ENCODE results near the gene IFNA6. TPM values are rescaled to one million over a fixed set of nuclear protein-coding genes. Genes with fewer than 3 reads are reported as not detected.

IFNA6 gene
- total and polyA plus RNA-seq, 2 experiments from 2014 or later, result not detected

DNA sequence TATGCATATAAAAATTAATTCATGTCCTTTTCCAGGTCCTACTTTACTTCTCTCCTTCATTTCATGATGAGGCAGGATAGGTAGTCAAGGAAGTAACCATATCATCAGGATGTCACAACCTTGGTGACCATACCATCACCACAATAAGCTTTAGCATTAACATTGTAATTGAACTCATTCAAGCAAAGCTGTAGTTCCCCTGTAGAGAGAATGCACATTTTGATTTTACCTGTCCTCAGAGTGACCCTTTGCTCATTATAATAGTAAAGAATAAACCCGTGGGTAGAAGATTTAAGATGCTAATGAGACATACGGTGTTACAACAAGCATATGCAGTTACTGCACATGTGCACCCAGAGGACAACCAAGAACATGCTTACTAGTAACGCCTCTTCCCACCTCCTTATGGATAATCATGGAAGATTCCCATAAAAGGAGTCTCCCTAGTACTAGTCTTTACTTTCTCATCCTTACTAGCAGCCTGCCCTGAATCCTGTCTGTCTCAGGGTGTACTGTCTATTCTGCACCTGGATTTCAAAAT is 2.2 kb downstream of the IFNA6 start:
- peaks cover 2% of the 10 kb centered on the region; the same call in 1 of the 3 replicates for H3K4me1 Mint-ChIP-seq
- Histone ChIP-seq H3F3A (replicated peaks; ENCODE audit: low read depth) (no peaks in the 10 kb centered on the region), H2AFZ (no peak overlapping the region), H3K36me3 (ENCODE audit: insufficient read depth) (no peaks in the 10 kb centered on the region), H3K79me2 (replicated peaks; ENCODE audit: insufficient read depth) (no peaks in the 10 kb centered on the region), H3K9me2 (ENCODE audit: insufficient read depth) (0 out of 2 replicates have a peak, but pooled peaks cover 3% of the 10 kb centered on the region), H3K4me2 (no peak overlapping the region), H3K27me3 (ENCODE audit: insufficient read depth) (no peaks in the 10 kb centered on the region), H3K27ac (ENCODE audit: low read depth) (no peak overlapping the region), H3K4me1 (ENCODE audit: insufficient read depth) (no peaks in the 10 kb centered on the region), H4K20me1 (replicated peaks; ENCODE audit: insufficient read depth) (no peaks in the 10 kb centered on the region), H3K4me3 (no peak overlapping the region)
- H3K36me3 Mint-ChIP-seq (ENCODE audit: low read depth), result no peaks in the 10 kb centered on the region
- H3K4me3 Mint-ChIP-seq, result no peak overlapping the region
- TF ChIP-seq, protein P1, sequence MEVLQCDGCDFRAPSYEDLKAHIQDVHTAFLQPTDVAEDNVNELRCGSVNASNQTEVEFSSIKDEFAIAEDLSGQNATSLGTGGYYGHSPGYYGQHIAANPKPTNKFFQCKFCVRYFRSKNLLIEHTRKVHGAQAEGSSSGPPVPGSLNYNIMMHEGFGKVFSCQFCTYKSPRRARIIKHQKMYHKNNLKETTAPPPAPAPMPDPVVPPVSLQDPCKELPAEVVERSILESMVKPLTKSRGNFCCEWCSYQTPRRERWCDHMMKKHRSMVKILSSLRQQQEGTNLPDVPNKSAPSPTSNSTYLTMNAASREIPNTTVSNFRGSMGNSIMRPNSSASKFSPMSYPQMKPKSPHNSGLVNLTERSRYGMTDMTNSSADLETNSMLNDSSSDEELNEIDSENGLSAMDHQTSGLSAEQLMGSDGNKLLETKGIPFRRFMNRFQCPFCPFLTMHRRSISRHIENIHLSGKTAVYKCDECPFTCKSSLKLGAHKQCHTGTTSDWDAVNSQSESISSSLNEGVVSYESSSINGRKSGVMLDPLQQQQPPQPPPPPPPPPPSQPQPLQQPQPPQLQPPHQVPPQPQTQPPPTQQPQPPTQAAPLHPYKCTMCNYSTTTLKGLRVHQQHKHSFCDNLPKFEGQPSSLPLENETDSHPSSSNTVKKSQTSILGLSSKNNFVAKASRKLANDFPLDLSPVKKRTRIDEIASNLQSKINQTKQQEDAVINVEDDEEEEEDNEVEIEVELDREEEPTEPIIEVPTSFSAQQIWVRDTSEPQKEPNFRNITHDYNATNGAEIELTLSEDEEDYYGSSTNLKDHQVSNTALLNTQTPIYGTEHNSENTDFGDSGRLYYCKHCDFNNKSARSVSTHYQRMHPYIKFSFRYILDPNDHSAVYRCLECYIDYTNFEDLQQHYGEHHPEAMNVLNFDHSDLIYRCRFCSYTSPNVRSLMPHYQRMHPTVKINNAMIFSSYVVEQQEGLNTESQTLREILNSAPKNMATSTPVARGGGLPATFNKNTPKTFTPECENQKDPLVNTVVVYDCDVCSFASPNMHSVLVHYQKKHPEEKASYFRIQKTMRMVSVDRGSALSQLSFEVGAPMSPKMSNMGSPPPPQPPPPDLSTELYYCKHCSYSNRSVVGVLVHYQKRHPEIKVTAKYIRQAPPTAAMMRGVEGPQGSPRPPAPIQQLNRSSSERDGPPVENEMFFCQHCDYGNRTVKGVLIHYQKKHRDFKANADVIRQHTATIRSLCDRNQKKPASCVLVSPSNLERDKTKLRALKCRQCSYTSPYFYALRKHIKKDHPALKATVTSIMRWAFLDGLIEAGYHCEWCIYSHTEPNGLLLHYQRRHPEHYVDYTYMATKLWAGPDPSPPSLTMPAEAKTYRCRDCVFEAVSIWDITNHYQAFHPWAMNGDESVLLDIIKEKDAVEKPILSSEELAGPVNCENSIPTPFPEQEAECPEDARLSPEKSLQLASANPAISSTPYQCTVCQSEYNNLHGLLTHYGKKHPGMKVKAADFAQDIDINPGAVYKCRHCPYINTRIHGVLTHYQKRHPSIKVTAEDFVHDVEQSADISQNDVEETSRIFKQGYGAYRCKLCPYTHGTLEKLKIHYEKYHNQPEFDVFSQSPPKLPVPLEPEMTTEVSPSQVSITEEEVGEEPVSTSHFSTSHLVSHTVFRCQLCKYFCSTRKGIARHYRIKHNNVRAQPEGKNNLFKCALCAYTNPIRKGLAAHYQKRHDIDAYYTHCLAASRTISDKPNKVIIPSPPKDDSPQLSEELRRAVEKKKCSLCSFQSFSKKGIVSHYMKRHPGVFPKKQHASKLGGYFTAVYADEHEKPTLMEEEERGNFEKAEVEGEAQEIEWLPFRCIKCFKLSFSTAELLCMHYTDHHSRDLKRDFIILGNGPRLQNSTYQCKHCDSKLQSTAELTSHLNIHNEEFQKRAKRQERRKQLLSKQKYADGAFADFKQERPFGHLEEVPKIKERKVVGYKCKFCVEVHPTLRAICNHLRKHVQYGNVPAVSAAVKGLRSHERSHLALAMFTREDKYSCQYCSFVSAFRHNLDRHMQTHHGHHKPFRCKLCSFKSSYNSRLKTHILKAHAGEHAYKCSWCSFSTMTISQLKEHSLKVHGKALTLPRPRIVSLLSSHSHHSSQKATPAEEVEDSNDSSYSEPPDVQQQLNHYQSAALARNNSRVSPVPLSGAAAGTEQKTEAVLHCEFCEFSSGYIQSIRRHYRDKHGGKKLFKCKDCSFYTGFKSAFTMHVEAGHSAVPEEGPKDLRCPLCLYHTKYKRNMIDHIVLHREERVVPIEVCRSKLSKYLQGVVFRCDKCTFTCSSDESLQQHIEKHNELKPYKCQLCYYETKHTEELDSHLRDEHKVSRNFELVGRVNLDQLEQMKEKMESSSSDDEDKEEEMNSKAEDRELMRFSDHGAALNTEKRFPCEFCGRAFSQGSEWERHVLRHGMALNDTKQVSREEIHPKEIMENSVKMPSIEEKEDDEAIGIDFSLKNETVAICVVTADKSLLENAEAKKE (CRISPR knock-in tag; IDR thresholded peaks at IDR 0.05), result no peak
- TF ChIP-seq ETS1 (IDR thresholded peaks at IDR 0.05) (no peak), EZH2phosphoT487 (IDR thresholded peaks at IDR 0.05; ENCODE audit: unreplicated experiment) (no peak), CREB1 (CRISPR knock-in tag; IDR thresholded peaks at IDR 0.05; ENCODE audit: low read depth) (no peak), ZNF331 (CRISPR knock-in tag; IDR thresholded peaks at IDR 0.05; ENCODE audit: low read depth) (no peak), EZH2 (IDR thresholded peaks at IDR 0.05; ENCODE audit: low read depth, unreplicated experiment) (no peak)
- TF ChIP-seq, protein P2, sequence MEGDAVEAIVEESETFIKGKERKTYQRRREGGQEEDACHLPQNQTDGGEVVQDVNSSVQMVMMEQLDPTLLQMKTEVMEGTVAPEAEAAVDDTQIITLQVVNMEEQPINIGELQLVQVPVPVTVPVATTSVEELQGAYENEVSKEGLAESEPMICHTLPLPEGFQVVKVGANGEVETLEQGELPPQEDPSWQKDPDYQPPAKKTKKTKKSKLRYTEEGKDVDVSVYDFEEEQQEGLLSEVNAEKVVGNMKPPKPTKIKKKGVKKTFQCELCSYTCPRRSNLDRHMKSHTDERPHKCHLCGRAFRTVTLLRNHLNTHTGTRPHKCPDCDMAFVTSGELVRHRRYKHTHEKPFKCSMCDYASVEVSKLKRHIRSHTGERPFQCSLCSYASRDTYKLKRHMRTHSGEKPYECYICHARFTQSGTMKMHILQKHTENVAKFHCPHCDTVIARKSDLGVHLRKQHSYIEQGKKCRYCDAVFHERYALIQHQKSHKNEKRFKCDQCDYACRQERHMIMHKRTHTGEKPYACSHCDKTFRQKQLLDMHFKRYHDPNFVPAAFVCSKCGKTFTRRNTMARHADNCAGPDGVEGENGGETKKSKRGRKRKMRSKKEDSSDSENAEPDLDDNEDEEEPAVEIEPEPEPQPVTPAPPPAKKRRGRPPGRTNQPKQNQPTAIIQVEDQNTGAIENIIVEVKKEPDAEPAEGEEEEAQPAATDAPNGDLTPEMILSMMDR (conservative IDR thresholded peaks at IDR 0.05; ENCODE audit: low read depth in 2 of 2), result no peak
- H3K27ac Mint-ChIP-seq, result no peak overlapping the region
- ATAC-seq (no peak), DNase-seq (ENCODE audit: low spot score) (no peak)
- H3K9me3 Mint-ChIP-seq, result no peaks in the 10 kb centered on the region
- no peaks in the 10 kb centered on the region for H3K27me3 Mint-ChIP-seq (ENCODE audit: insufficient read depth, low read depth, poor library complexity)

Data from GM23338 (cell line).